ENCODE results near the gene PTPRG. TPM values are rescaled to one million over a fixed set of nuclear protein-coding genes. Genes with fewer than 3 reads are reported as not detected.

PTPRG gene
- polyA plus RNA-seq, 3 donors: not detected

DNA sequence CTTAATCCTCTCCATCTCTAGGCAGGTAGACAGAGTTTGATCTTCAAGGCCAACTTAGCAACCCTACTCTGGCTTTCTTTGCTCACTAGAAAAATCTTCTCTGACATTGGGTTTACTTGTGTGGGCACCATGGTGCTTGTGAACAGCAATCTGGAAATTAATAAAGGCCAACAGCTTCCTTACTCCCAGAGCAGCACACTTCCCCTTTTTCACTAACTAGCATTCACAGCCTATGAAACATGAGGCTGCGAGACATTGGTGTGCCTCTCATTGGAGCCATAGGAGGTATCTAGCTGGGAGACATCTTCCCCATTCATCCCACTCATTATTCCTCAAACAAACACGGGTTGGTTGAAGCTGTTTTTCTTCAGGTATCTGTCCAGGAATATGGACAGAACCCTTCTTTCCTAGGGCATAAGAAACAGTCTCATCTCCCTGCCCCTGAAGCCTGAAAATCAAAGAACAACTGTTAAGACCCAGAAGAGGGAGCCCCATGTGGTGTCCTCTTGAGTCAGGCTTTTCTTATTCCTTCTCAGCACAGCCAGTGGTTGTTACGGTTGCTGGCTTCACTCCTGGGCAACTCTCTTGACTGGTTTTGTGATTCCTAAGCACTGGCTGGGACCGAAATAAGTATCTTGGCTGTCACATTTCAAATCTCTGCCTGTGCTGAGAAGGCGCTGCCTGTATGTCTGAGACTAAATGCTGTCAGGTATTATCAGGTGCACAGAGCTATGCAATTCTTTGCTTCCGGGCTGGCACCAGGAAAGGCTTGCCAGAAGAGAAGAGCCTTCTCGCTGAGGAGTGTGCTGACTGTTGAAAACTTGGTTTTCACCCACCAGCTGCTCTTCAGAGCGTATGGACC lies 617.6 kb downstream of the PTPRG start:
- intact Hi-C loops (cut with micrococcal nuclease): no loop called here
- H2AFZ ChIP-seq (ENCODE audit: insufficient read depth, low read depth, low read length, poor library complexity, severe bottlenecking): no peak overlapping the region
- WGBS (ENCODE audit: insufficient coverage): 96% methylated on average over 5 of the region's 8 CpGs

DNA sequence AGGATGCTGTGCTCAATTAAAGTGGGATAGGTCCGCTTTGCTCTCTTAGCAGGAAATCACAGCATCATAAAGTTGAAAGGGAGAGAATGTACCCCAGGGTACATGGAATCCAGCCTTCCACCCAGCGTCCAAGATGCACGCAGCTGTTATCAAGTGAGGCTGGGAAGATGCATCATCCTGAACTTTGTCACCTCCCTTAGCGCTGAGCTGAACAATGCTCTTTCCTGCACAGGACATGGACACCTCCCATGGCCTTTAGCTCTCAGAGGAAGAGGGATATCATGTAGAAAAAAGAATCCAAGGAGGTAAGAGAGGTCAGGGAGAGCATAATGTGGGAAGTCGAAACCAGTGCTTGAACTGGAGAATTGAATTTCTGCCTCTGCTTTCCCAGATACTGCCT lies 619.1 kb downstream of the PTPRG start:
- no peak overlapping the region for H3K9ac ChIP-seq (ENCODE audit: insufficient read depth, low read length, poor library complexity, severe bottlenecking)
- no peaks in the 10 kb centered on the region for H3K27me3 ChIP-seq (ENCODE audit: control insufficient read depth in 2 of 2, insufficient read depth in 2 of 2, low read length in 2 of 2)
- intact Hi-C loops (cut with micrococcal nuclease): no loop called here
- no peak overlapping the region for H3K4me3 Mint-ChIP-seq
- H3K27ac ChIP-seq (ENCODE audit: low read depth in 1 of 2, low read length in 2 of 2): no peak overlapping the region
- peaks cover 9% of the 10 kb centered on the region for H3K4me1 Mint-ChIP-seq
- no peaks in the 10 kb centered on the region for H3K36me3 ChIP-seq (replicated peaks in 1 of 2; ENCODE audit: control insufficient read depth in 1 of 2, insufficient read depth in 2 of 2, low read length in 2 of 2)
- peaks cover 0 to 9% of the 10 kb centered on the region in 2 donors for H3K4me1 ChIP-seq (ENCODE audit: control insufficient read depth in 1 of 2, insufficient read depth in 2 of 2, low read length in 2 of 2)
- DNase-seq: no peak
- no peaks in the 10 kb centered on the region for H3K9me3 ChIP-seq (replicated peaks in 1 of 2; ENCODE audit: control insufficient read depth in 1 of 2, insufficient read depth in 1 of 2, low read length in 2 of 2)
- no peaks in the 10 kb centered on the region for H3K79me2 ChIP-seq (ENCODE audit: insufficient read depth, low read length)
- H2AFZ ChIP-seq (ENCODE audit: insufficient read depth, low read depth, low read length, poor library complexity, severe bottlenecking): no peak overlapping the region
- peaks cover 0 to 8% (median 0%) of the 10 kb centered on the region in 3 donors for H3K27me3 Mint-ChIP-seq (ENCODE audit: low read depth in 3 of 3)
- H4K20me1 ChIP-seq (ENCODE audit: insufficient read depth, low read length): no peaks in the 10 kb centered on the region
- H3K4me2 ChIP-seq (replicated peaks; ENCODE audit: extremely low read depth, low read length, poor library complexity, severe bottlenecking): no peak overlapping the region
- H3K36me3 Mint-ChIP-seq: no peaks in the 10 kb centered on the region
- TF ChIP-seq, protein P1, sequence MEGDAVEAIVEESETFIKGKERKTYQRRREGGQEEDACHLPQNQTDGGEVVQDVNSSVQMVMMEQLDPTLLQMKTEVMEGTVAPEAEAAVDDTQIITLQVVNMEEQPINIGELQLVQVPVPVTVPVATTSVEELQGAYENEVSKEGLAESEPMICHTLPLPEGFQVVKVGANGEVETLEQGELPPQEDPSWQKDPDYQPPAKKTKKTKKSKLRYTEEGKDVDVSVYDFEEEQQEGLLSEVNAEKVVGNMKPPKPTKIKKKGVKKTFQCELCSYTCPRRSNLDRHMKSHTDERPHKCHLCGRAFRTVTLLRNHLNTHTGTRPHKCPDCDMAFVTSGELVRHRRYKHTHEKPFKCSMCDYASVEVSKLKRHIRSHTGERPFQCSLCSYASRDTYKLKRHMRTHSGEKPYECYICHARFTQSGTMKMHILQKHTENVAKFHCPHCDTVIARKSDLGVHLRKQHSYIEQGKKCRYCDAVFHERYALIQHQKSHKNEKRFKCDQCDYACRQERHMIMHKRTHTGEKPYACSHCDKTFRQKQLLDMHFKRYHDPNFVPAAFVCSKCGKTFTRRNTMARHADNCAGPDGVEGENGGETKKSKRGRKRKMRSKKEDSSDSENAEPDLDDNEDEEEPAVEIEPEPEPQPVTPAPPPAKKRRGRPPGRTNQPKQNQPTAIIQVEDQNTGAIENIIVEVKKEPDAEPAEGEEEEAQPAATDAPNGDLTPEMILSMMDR (IDR thresholded peaks at IDR 0.05): no peak
- 83% methylated on average over 2 of the region's 5 CpGs for WGBS (ENCODE audit: insufficient coverage)
- no peak overlapping the region for H3K4me3 ChIP-seq (replicated peaks in 1 of 3; ENCODE audit: low read depth in 2 of 3, low read length in 3 of 3)
- peaks cover 0 to 2% (median 0%) of the 10 kb centered on the region in 7 donors for H3K9me3 Mint-ChIP-seq
- H3K27ac Mint-ChIP-seq: no peak overlapping the region

More for the DNA sequence above, 617.6 kb downstream of the PTPRG start:
- H3K4me1 Mint-ChIP-seq: no peaks in the 10 kb centered on the region
- no peaks in the 10 kb centered on the region for H3K4me1 ChIP-seq (ENCODE audit: control insufficient read depth in 1 of 2, insufficient read depth in 2 of 2, low read length in 2 of 2)
- no peak for DNase-seq
- H3K27me3 Mint-ChIP-seq (ENCODE audit: low read depth in 3 of 3): peaks cover 0 to 2% (median 0%) of the 10 kb centered on the region in 3 donors
- no peaks in the 10 kb centered on the region for H3K9me3 ChIP-seq (replicated peaks in 1 of 2; ENCODE audit: control insufficient read depth in 1 of 2, insufficient read depth in 1 of 2, low read length in 2 of 2)
- H3K9me3 Mint-ChIP-seq: peaks cover 0 to 2% (median 0%) of the 10 kb centered on the region in 7 donors
- no peak overlapping the region for H3K9ac ChIP-seq (ENCODE audit: insufficient read depth, low read length, poor library complexity, severe bottlenecking)
- no peaks in the 10 kb centered on the region for H3K36me3 ChIP-seq (replicated peaks in 1 of 2; ENCODE audit: control insufficient read depth in 1 of 2, insufficient read depth in 2 of 2, low read length in 2 of 2)
- H4K20me1 ChIP-seq (ENCODE audit: insufficient read depth, low read length): no peaks in the 10 kb centered on the region
- no peaks in the 10 kb centered on the region for H3K79me2 ChIP-seq (ENCODE audit: insufficient read depth, low read length)
- H3K4me3 ChIP-seq (replicated peaks in 1 of 3; ENCODE audit: low read depth in 2 of 3, low read length in 3 of 3): no peak overlapping the region
- TF ChIP-seq, protein P1 (IDR thresholded peaks at IDR 0.05): no peak
- no peaks in the 10 kb centered on the region for H3K27me3 ChIP-seq (ENCODE audit: control insufficient read depth in 2 of 2, insufficient read depth in 2 of 2, low read length in 2 of 2)
- no peaks in the 10 kb centered on the region for H3K36me3 Mint-ChIP-seq
- H3K27ac Mint-ChIP-seq: no peak overlapping the region
- no peak overlapping the region for H3K4me3 Mint-ChIP-seq
- no peak overlapping the region for H3K4me2 ChIP-seq (replicated peaks; ENCODE audit: extremely low read depth, low read length, poor library complexity, severe bottlenecking)
- no peak overlapping the region for H3K27ac ChIP-seq (ENCODE audit: low read depth in 1 of 2, low read length in 2 of 2)
